Left hindlimb (tissue), 1 donor: Measurements from ENCODE around the gene MARS1.
"Not testable (repeated sequence)": the region's sequence is repeated elsewhere in the genome, so short reads cannot be mapped to it uniquely, and the experiment has no call there.

Experiments used
- DNase-seq: peaks from one replicate; pipeline ENCODE4 v3.0.0-alpha.2; 2018

Gene MARS1

GRCh38 chr12:57497223-57498131 lies 9.6 kb downstream of the MARS1 start:
- DNase-seq = no peak

- no peak for DNase-seq
These were observed 10.2 kb downstream of the MARS1 start for GRCh38 chr12:57498132-57498502.

- DNase-seq = no peak
These were observed 10.7 kb downstream of the MARS1 start for GRCh38 chr12:57498571-57498970.

GRCh38 chr12:57500213-57500612 lies 12.3 kb downstream of the MARS1 start:
- no peak for DNase-seq

- DNase-seq = not testable (repeated sequence)
These were observed 14.6 kb downstream of the MARS1 start for GRCh38 chr12:57502311-57502969.

- DNase-seq = not testable (repeated sequence)
These were observed 18.7 kb downstream of the MARS1 start for GRCh38 chr12:57506541-57506940.

- not testable (repeated sequence) for DNase-seq
These were observed 19.9 kb downstream of the MARS1 start for GRCh38 chr12:57507796-57508195.

GRCh38 chr12:57511161-57511560 lies 23.3 kb downstream of the MARS1 start:
- DNase-seq = no peak

GRCh38 chr12:57511588-57512325 lies 23.9 kb downstream of the MARS1 start:
- DNase-seq = no peak

DNA sequence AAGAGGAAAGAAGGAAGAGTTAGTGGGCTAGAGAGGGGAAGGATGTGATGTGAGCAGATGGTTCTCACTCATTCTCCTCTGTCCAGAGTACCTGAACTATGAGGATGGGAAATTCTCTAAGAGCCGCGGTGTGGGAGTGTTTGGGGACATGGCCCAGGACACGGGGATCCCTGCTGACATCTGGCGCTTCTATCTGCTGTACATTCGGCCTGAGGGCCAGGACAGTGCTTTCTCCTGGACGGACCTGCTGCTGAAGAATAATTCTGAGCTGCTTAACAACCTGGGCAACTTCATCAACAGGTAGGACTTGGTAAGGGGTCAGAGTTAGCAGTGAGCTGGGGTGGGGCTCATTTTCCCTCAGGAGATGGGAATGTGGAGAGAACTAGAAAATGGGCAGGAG lies 24.8 kb downstream of the MARS1 start:
- peak; percentile 7 for DNase-seq

- no peak for DNase-seq
These were observed 25.4 kb downstream of the MARS1 start for GRCh38 chr12:57513266-57513665.

DNA sequence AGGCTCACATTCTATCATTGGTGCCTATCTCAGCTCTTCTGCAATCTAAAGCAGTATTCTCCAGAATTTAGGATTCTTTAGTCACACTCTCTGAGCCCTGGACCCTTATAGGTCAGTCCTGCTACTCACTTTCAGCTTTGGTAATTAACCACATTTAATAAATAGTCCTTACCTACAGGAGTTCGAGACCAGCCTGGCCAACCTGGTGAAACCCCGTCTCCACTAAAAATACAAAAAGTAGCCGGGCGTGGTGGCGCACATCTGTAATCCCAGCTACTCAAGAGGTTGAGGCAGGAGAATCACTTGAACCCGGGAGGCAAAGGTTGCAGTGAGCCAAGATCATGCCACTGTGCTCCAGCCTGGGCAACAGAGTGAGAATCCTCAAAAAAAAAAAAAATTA lies 25.8 kb downstream of the MARS1 start:
- DNase-seq = not testable (repeated sequence)

GRCh38 chr12:57514246-57514645 lies 26.4 kb downstream of the MARS1 start:
- DNase-seq = not testable (repeated sequence)

DNA sequence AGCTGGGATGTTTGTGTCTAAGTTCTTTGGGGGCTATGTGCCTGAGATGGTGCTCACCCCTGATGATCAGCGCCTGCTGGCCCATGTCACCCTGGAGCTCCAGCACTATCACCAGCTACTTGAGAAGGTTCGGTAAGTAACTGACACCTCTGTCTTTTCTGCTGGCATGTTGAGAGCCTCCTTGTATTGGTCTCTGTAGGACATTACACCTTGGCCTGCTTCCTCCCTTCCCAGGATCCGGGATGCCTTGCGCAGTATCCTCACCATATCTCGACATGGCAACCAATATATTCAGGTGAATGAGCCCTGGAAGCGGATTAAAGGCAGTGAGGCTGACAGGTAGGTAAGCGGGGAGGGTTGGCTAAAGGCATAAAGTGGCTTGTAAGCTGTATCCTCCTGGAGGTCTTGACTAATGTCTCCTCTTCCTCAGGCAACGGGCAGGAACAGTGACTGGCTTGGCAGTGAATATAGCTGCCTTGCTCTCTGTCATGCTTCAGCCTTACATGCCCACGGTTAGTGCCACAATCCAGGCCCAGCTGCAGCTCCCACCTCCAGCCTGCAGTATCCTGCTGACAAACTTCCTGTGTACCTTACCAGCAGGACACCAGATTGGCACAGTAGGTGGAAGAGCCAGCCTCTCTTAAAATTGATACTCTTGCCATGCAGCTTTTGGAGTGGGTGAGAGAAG lies 27.0 kb downstream of the MARS1 start:
- no peak for DNase-seq

GRCh38 chr12:57515408-57515933 lies 27.6 kb downstream of the MARS1 start:
- no peak for DNase-seq

DNA sequence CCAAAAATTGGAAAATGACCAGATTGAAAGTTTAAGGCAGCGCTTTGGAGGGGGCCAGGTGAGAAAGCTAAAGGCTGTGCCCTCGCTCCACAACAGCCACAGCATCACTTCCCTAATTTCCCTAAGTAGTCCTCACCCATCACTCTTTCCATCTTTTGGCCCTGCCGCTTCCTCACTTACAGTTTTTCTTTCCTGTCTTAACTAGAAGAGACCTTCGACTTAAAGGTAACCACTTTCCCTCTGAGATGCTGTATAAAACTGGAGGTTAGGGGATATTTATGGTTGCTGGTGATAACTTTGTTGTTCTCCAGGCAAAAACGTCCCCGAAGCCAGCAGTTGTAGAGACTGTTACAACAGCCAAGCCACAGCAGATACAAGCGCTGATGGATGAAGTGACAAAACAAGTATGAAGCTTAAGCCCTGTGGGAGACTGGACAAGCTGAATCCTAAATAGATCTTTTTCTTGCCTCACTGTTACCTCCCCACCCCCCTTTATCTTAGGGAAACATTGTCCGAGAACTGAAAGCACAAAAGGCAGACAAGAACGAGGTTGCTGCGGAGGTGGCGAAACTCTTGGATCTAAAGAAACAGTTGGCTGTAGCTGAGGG lies 28.2 kb downstream of the MARS1 start:
- DNase-seq = no peak

DNA sequence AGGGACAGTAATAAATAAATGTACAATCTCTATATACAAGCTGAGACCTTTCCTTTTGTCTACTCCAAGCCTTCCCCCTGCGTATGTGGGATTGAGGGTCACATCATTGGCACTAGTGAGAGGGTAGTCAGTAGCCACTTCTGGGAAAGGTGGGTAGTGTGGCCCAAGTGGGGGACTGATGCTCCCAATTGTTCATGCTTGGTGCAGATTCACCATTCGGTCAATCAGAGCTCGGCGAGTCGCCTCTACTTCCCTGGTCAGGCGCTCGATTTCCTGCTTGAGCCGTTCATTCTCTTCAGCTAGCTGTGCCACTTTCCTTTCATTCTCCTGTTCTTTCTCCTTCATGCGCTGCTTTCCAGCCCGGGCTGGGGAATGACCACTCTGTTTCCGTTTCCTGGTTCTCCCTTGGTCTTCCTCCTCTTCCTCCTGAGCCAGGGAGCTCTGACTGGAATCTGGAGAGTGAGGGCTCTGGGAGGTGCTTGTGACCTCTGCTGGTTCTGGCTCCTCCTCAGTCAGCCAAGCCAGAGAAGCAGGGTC lies 28.8 kb downstream of the MARS1 start:
- DNase-seq = no peak

DNA sequence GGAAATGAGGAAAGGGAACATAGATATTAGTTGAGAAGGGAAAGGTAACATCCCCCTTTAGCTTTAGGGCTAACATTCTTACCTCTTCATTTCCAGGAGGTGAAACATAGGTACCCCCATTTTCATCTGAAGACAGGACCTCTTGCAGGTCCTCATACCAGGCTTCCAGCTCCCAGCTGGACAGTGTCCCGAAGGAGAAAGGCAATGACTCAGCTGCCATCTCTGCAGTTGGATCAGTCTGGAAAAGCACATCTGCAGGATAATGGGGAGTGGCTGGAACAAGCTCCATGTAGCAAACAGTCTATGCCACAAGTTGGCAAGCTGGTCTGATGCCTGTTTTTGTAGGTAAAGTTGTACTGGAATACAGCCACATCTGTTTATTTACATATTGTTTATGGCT lies 29.3 kb downstream of the MARS1 start:
- no peak for DNase-seq

GRCh38 chr12:57517718-57518117 lies 29.9 kb downstream of the MARS1 start:
- DNase-seq = not testable (repeated sequence)

DNA sequence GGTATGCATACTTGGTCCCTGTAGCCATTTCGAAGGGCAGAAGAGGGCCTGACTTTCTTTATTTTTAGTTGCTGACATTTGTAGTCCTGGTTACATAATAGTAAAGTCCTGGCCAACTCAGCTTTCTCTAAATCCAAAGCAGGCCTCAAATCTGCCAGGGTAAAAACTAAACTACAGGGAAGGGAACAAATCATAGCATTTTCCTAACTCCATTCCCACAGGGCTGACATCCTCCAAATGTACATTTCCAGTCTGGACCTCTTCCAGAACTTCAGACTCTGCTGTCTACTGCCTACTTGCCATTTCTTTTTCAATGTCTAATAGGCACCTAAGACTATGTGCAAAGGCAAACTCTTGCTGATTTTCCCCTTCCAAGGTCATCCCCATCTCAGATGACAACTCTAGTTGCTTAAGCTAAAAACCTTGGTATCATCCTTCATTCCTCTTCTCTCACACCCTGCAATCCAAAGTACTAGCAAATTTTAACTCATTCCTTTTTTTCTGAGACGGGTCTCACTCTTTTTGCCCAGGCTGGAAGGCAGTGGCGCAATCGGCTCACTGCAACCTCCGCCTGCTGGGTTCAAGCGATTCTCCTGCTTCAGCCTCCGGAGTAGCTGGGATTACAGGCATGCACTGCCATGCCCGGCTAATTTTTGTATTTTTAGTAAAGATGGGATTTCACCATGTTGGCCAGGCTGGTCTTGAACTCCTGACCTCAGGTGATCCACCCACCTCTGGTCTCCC lies 30.5 kb downstream of the MARS1 start:
- no peak for DNase-seq
